IPS-15b (cell line): ENCODE results near the gene DDX52.

Experiments used
- H3K27me3 ChIP-seq: one replicate; pipeline ENCODE4 v1.6.1; 2013; ENCODE audit warnings: low read length; ENCODE audit not compliant: control insufficient read depth, insufficient read depth
- H3K36me3 ChIP-seq: one replicate; pipeline ENCODE4 v1.6.1; 2013; ENCODE audit warnings: low read length; ENCODE audit not compliant: control insufficient read depth, insufficient read depth
- H3K4me1 ChIP-seq: one replicate; pipeline ENCODE4 v1.6.1; 2013; ENCODE audit warnings: mild to moderate bottlenecking, low read length; ENCODE audit not compliant: control insufficient read depth, insufficient read depth
- H3K4me3 ChIP-seq: one replicate; pipeline ENCODE4 v1.5.1; 2013; ENCODE audit warnings: low read depth, low read length
- H3K9ac ChIP-seq: one replicate; pipeline ENCODE4 v1.6.1; 2013; ENCODE audit warnings: low read depth, mild to moderate bottlenecking, low read length
- H3K9me3 ChIP-seq: one replicate; pipeline ENCODE4 v1.6.1; 2013; ENCODE audit warnings: mild to moderate bottlenecking, low read length; ENCODE audit not compliant: control insufficient read depth, insufficient read depth

The DDX52 gene

GRCh38 chr17:37568350-37569053, 74.7 kb downstream of the DDX52 start:
- Histone ChIP-seq H3K4me3 (no peak overlapping the region), H3K9me3 (no peaks in the 10 kb centered on the region), H3K36me3 (peaks cover 11% of the 10 kb centered on the region), H3K9ac (no peak overlapping the region), H3K27me3 (no peaks in the 10 kb centered on the region), H3K4me1 (no peaks in the 10 kb centered on the region)

GRCh38 chr17:37567538-37567937, 75.7 kb downstream of the DDX52 start:
- Histone ChIP-seq H3K9me3 (no peaks in the 10 kb centered on the region), H3K4me1 (peaks cover under 1% of the 10 kb centered on the region), H3K4me3 (no peak overlapping the region), H3K36me3 (peaks cover 11% of the 10 kb centered on the region), H3K27me3 (no peaks in the 10 kb centered on the region), H3K9ac (no peak overlapping the region)

GRCh38 chr17:37567137-37567536, 76.1 kb downstream of the DDX52 start:
- peaks cover 11% of the 10 kb centered on the region for H3K36me3 ChIP-seq
- no peak overlapping the region for H3K9ac ChIP-seq
- H3K4me1 ChIP-seq = peaks cover 4% of the 10 kb centered on the region
- H3K9me3 ChIP-seq = no peaks in the 10 kb centered on the region
- no peak overlapping the region for H3K4me3 ChIP-seq
- H3K27me3 ChIP-seq = no peaks in the 10 kb centered on the region

GRCh38 chr17:37564252-37564651, 79.0 kb downstream of the DDX52 start:
- Histone ChIP-seq H3K36me3 (peaks cover 13% of the 10 kb centered on the region), H3K9me3 (no peaks in the 10 kb centered on the region), H3K4me1 (peaks cover 5% of the 10 kb centered on the region), H3K4me3 (no peak overlapping the region), H3K27me3 (no peaks in the 10 kb centered on the region), H3K9ac (no peak overlapping the region)

- H3K36me3 ChIP-seq = peaks cover 7% of the 10 kb centered on the region
Observed at GRCh38 chr17:37562016-37562745, 81.1 kb downstream of the DDX52 start.

More at GRCh38 chr17:37562016-37562745, 81.1 kb downstream of the DDX52 start:
- Histone ChIP-seq H3K9me3 (no peaks in the 10 kb centered on the region), H3K9ac (no peak overlapping the region), H3K4me1 (peaks cover 5% of the 10 kb centered on the region), H3K4me3 (no peak overlapping the region), H3K27me3 (no peaks in the 10 kb centered on the region)
